K562 (cell line): ENCODE measurements around the gene TLX3. TPM values are rescaled to one million over a fixed set of nuclear protein-coding genes. Genes with fewer than 3 reads are reported as not detected.

Experiments used
- ATAC-seq: fragments of 200-7000 bp; cut with Tn5 transposase; 3 replicates; pipeline ENCODE4 v1.9.1; 2020; ENCODE audit warnings: moderate library complexity
- BruUV-seq: library from RNA; stranded (reverse); fragments of 400-500 nt; replicated peaks from 2 replicates; lab custom pipeline; 2021; lab: Mats Ljungman, UMichigan
- CTCF ChIA-PET: fragments of 300-600 bp; formaldehyde crosslinking; extraction: SDS; loops from one replicate; lab custom pipeline; 2021; ENCODE audit warnings: low intra/inter-chr PET ratio; lab: Yijun Ruan, JAX
- POLR2A ChIA-PET: fragments of 300-600, 350-650 bp; sonication (Branson Sonifier 250); formaldehyde crosslinking; extraction: SDS; loops from one replicate; lab custom pipeline; 2021; ENCODE audit warnings: antibody characterized with exemption, inconsistent platforms; lab: Yijun Ruan, JAX
- DNase-seq, 4 experiments: peaks; one replicate each; pipeline versions ENCODE4 v3.0.0 to v3.0.0-alpha.2; 2011 to 2018; ENCODE audit warnings: low spot score in 3 of 4, mixed read lengths in 3 of 4; ENCODE audit errors: extremely low read depth in 1 of 4
- FAIRE-seq: peaks from 2 replicates; lab custom pipeline; 2011; peaks lifted over from hg19 to GRCh38; lab: Jason Lieb, UNC
- H2AFZ ChIP-seq: 2 replicates; pipeline ENCODE4 v1.6.0; 2011; ENCODE audit warnings: low read depth, low read length, control low read depth, inconsistent platforms
- H3K27ac ChIP-seq: fragments of 200-600 bp; 3 replicates; pipeline ENCODE4 v1.8.0; 2011; ENCODE audit warnings: low read depth, mild to moderate bottlenecking, control low read depth, inconsistent platforms, low read length, moderate library complexity, mixed read lengths; ENCODE audit errors: extremely low read depth
- H3K27me3 ChIP-seq, 2 experiments: fragments of 300-600 bp in 1 of 2; 2 replicates in 1 of 2; 3 replicates in 1 of 2; pipeline versions ENCODE4 v1.6.0 to v1.8.0; 2011; ENCODE audit warnings: inconsistent platforms in 2 of 2, low read length in 2 of 2, mild to moderate bottlenecking in 1 of 2, mixed read lengths in 1 of 2, moderate library complexity in 1 of 2; ENCODE audit not compliant: control insufficient read depth in 2 of 2, insufficient read depth in 2 of 2
- H3K36me3 ChIP-seq: fragments of 300-600 bp; 3 replicates; pipeline ENCODE4 v1.8.0; 2011; ENCODE audit warnings: mild to moderate bottlenecking, low read length, inconsistent platforms; ENCODE audit not compliant: control insufficient read depth, insufficient read depth
- H3K4me1 ChIP-seq, 2 experiments: fragments of 200-600 bp in 1 of 2; replicated peaks in 1 of 2; 2 replicates in 1 of 2; 3 replicates in 1 of 2; pipeline versions ENCODE4 v1.5.1 to v1.8.0; 2011; ENCODE audit warnings: inconsistent platforms in 2 of 2, low read length in 2 of 2, mild to moderate bottlenecking in 1 of 2, mixed read lengths in 1 of 2, moderate library complexity in 1 of 2; ENCODE audit not compliant: control insufficient read depth in 2 of 2, insufficient read depth in 2 of 2
- H3K4me2 ChIP-seq: 2 replicates; pipeline ENCODE4 v1.6.1; 2011; ENCODE audit warnings: low read length, control low read depth, inconsistent platforms, mixed read lengths; ENCODE audit not compliant: insufficient read depth
- H3K4me3 ChIP-seq: fragments of 200-600 bp; sonication (generic), shearing (Covaris generic); 2 replicates; pipeline ENCODE4 v1.5.1; 2016; ENCODE audit warnings: control low read depth, inconsistent platforms
- H3K79me2 ChIP-seq: fragments of 200-600 bp; 3 replicates; pipeline ENCODE4 v1.8.0; 2011; ENCODE audit warnings: low read length, inconsistent platforms; ENCODE audit not compliant: control insufficient read depth, insufficient read depth
- H3K9ac ChIP-seq, 2 experiments: 2 replicates each; pipeline versions ENCODE4 v1.6.0 to v1.6.1; 2011; ENCODE audit warnings: low read depth in 2 of 2, low read length in 2 of 2, control low read depth in 1 of 2, inconsistent platforms in 1 of 2, mild to moderate bottlenecking in 1 of 2, mixed read lengths in 1 of 2; ENCODE audit not compliant: insufficient read depth in 1 of 2
- H3K9me1 ChIP-seq: one replicate; pipeline ENCODE4 v1.6.0; 2011; ENCODE audit warnings: inconsistent platforms, mild to moderate bottlenecking, low read length, moderate library complexity; ENCODE audit not compliant: control insufficient read depth, insufficient read depth
- H3K9me3 ChIP-seq: replicated peaks from 2 replicates; pipeline ENCODE4 v1.5.1; 2011; ENCODE audit warnings: low read depth, low read length, inconsistent platforms; ENCODE audit not compliant: control insufficient read depth, insufficient read depth
- H4K20me1 ChIP-seq: replicated peaks from 2 replicates; pipeline ENCODE4 v1.6.1; 2011; ENCODE audit warnings: low read length, inconsistent platforms, mixed read lengths; ENCODE audit not compliant: control insufficient read depth, insufficient read depth
- CEBPB ChIP-seq: fragments of 450-650 bp; IDR thresholded peaks from 2 replicates; pipeline ENCODE4 v1.6.1; 2016; ENCODE audit warnings: missing genetic modification characterization, missing compliant biosample characterization
- DLX4 ChIP-seq: fragments of 250-450 bp; sonication (Bioruptor Pico); IDR thresholded peaks from 2 replicates; pipeline ENCODE4 v1.6.1; 2021; ENCODE audit warnings: mild to moderate bottlenecking
- MYC ChIP-seq, 2 experiments: fragments of 250-450 bp in 1 of 2; sonication (Bioruptor Pico) in 1 of 2; IDR thresholded peaks; 2 replicates each; pipeline versions ENCODE4 v1.5.1 to v1.6.1; 2012 to 2021; ENCODE audit warnings: low read depth in 2 of 2, borderline replicate concordance in 1 of 2, improper control_type of control experiment in 1 of 2, low read length in 1 of 2, mild to moderate bottlenecking in 1 of 2, moderate library complexity in 1 of 2
- RBFOX2 ChIP-seq: fragments of 200-400 bp; formaldehyde crosslinking; IDR thresholded peaks from 2 replicates; pipeline ENCODE4 v1.6.1; 2017; ENCODE audit warnings: low read depth, mild to moderate bottlenecking, low read length, moderate library complexity
- ZNF239 ChIP-seq: fragments of 250-450 bp; sonication (Bioruptor Pico); IDR thresholded peaks from 2 replicates; pipeline ENCODE4 v1.4.0; 2020; ENCODE audit warnings: mild to moderate bottlenecking
- WGBS: fragments of 100-300 bp; shearing (Covaris generic); methylation state at CpG from one replicate; pipeline ENCODE4 v1.1.6; 2016; ENCODE audit warnings: low coverage, mixed read lengths; ENCODE audit not compliant: insufficient coverage; ENCODE audit errors: missing lambda C conversion rate; 5-methylcytosine and 5-hydroxymethylcytosine counted together
- in situ Hi-C: fragments of 300-500 bp; cut with MboI; formaldehyde crosslinking; loops from 4 replicates; pipeline ENCODE4 v1.15.0; 2018; ENCODE audit warnings: inconsistent platforms, mixed read lengths
- intact Hi-C: fragments of 100-400 bp; cut with micrococcal nuclease; formaldehyde crosslinking; loops from 2 replicates; pipeline ENCODE4 v1.14.2; 2022
- polyA plus RNA-seq, 8 experiments: library from polyadenylated mRNA; depleted of rRNA in 4 of 8; stranded (reverse) in 5 of 8; unstranded in 3 of 8; fragments of >200 nt; fragmentation: Nextera tagmentation in 2 of 8; fragmentation: Illumina TruSeq in 1 of 8; extraction: Ambion mirVana in 2 of 8; extraction: Trizol in 1 of 8; gene quantifications; 2 replicates each; pipeline versions ENCODE4 v1.2.1 to v1.2.3, GENCODE V29; 2011 to 2014; ENCODE audit warnings: inconsistent platforms in 1 of 8, missing spikeins in 1 of 8
- total RNA-seq, 7 experiments: library from RNA; depleted of rRNA in 6 of 7; stranded (reverse); fragments of >200 nt in 6 of 7; fragmentation: Illumina TruSeq in 2 of 7; extraction: Trizol in 2 of 7; gene quantifications; 2 replicates each; pipeline versions ENCODE4 v1.2.1 to v1.2.3, GENCODE V29; 2011 to 2021; ENCODE audit warnings: low replicate concordance in 1 of 7

TLX3 gene
- total and polyA plus RNA-seq, 9 of the 15 experiments (the other 6 are each of a cell fraction or from before 2014, with no cell fraction given), result not detected

GRCh38 chr5:171299228-171299627, 9.8 kb upstream of the TLX3 start:
- CTCF ChIA-PET, result no interaction called here
- FAIRE-seq, result no peak
- BruUV-seq, result no TSS peak
- intact Hi-C loops, result no loop called here
- H3K9me1 ChIP-seq, result no peaks in the 10 kb centered on the region
- TF ChIP-seq DLX4 (CRISPR knock-in tag) (no peak), MYC (IDR thresholded peaks at IDR 0.05; ENCODE audit: low read depth, low read length) (no peak), MYC (CRISPR knock-in tag; IDR thresholded peaks at IDR 0.05; ENCODE audit: borderline replicate concordance, low read depth) (no peak), ZNF239 (CRISPR knock-in tag) (no peak)
- TF ChIP-seq, all 486 proteins: peak for 0
- Histone ChIP-seq H3K4me3 (no peak overlapping the region), H2AFZ (no peak overlapping the region), H3K9ac (no peak overlapping the region), H3K27ac (no peak overlapping the region), H3K27me3 (peaks cover 0 to 22% of the 10 kb centered on the region in 2 experiments; a peak in 3 of 5 replicates), H3K9me3 (no peaks in the 10 kb centered on the region), H4K20me1 (no peaks in the 10 kb centered on the region), H3K4me2 (no peak overlapping the region), H3K79me2 (no peaks in the 10 kb centered on the region), H3K4me1 (no peaks in the 10 kb centered on the region), H3K36me3 (no peaks in the 10 kb centered on the region)
- POLR2A ChIA-PET, result no interaction called here
- ATAC-seq (no peak), DNase-seq (no peak)
- 0% methylated on average over 4 of the region's 4 CpGs for WGBS
- in situ Hi-C loops, result no loop called here

- BruUV-seq, result no TSS peak
- no peak overlapping the region for H3K9ac ChIP-seq
- no peaks in the 10 kb centered on the region for H3K9me1 ChIP-seq
- in situ Hi-C loops, result no loop called here
- POLR2A ChIA-PET, result no interaction called here
- DNase-seq, result no peak
- no peak for ATAC-seq
- H3K9me3 ChIP-seq, result no peaks in the 10 kb centered on the region
- no peaks in the 10 kb centered on the region for H3K36me3 ChIP-seq
- no peak for FAIRE-seq
- H3K4me1 ChIP-seq, result no peaks in the 10 kb centered on the region
- H3K4me2 ChIP-seq, result no peak overlapping the region
- CTCF ChIA-PET, result no interaction called here
- H4K20me1 ChIP-seq, result no peaks in the 10 kb centered on the region
- WGBS, result 0% methylated on average over 2 of the region's 2 CpGs
- H3K79me2 ChIP-seq, result no peaks in the 10 kb centered on the region
- intact Hi-C loops, result no loop called here
- no peak overlapping the region for H3K27ac ChIP-seq
- H3K27me3 ChIP-seq, result peaks cover 0 to 27% of the 10 kb centered on the region in 2 experiments; a peak in 3 of 5 replicates
- no peak overlapping the region for H3K4me3 ChIP-seq
- TF ChIP-seq RBFOX2 (no peak), CEBPB (tag) (peak; percentile 55)
- no peak overlapping the region for H2AFZ ChIP-seq
Observed at GRCh38 chr5:171299851-171300250, 9.2 kb upstream of the TLX3 start.
